A549 (cell line): ENCODE results near the gene CNOT3.

ENCODE experiments used
- BHLHE40 ChIP-seq: IDR thresholded peaks from 2 replicates; pipeline ENCODE4 v1.6.1; 2012; ENCODE audit warnings: low read depth, low read length, inconsistent platforms
- HDAC2 ChIP-seq: fragments of 200-600 bp; sonication (generic); IDR thresholded peaks from 2 replicates; pipeline ENCODE4 v1.6.1; 2016
- POLR2A ChIP-seq: IDR thresholded peaks from 2 replicates; pipeline ENCODE4 v1.6.1; 2012; ENCODE audit warnings: mild to moderate bottlenecking, low read length
- USF2 ChIP-seq: fragments of 450-650 bp; IDR thresholded peaks from 2 replicates; pipeline ENCODE4 v1.6.1; 2014; ENCODE audit warnings: antibody characterized with exemption
- ZFP36 ChIP-seq: fragments of 450-650 bp; IDR thresholded peaks from 2 replicates; pipeline ENCODE4 v1.6.1; 2014; ENCODE audit warnings: borderline replicate concordance; ENCODE audit not compliant: partially characterized antibody
- ZNF302 ChIP-seq: fragments of 250-450 bp; sonication (Bioruptor Pico); IDR thresholded peaks from 2 replicates; pipeline ENCODE4 v1.9.0; 2021; ENCODE audit warnings: inconsistent platforms, mild to moderate bottlenecking, moderate library complexity
- TF ChIP-seq, protein P1 (sequence below): fragments of >200 bp; sonication (Bioruptor Twin); formaldehyde crosslinking; IDR thresholded peaks from 3 replicates; pipeline ENCODE4 v1.5.1; 2016
- TF ChIP-seq, protein P2 (sequence below): fragments of 250-450 bp; sonication (Bioruptor Pico); IDR thresholded peaks from 2 replicates; pipeline ENCODE4 v1.5.0; 2021; ENCODE audit warnings: mild to moderate bottlenecking, moderate library complexity, borderline replicate concordance
- TF ChIP-seq, protein P3 (sequence below): fragments of >200 bp; sonication (Bioruptor Twin); formaldehyde crosslinking; IDR thresholded peaks from 3 replicates; pipeline ENCODE4 v1.6.1; 2016

DNA sequence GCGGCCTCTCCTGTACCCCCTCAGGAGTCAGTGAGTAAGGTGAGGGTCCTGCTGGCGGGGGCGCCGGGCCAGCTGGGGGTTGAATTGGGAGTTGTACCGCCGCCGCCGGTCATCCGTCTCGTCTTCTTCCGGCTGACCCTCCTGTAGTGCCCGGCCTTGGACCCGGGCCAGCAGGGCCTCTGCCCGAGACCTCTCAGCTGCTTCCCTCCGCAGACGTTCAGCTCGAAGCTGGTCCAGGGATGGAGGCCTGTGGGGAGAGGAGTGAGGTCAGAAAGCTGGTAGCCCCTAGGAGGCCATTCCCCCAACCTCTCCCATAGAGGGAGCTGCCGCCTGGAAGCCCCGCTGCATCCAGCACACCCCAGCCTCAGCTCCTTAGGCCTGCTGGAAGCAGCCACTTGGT is 18.1 kb downstream of the CNOT3 start:
- TF ChIP-seq, protein P1, sequence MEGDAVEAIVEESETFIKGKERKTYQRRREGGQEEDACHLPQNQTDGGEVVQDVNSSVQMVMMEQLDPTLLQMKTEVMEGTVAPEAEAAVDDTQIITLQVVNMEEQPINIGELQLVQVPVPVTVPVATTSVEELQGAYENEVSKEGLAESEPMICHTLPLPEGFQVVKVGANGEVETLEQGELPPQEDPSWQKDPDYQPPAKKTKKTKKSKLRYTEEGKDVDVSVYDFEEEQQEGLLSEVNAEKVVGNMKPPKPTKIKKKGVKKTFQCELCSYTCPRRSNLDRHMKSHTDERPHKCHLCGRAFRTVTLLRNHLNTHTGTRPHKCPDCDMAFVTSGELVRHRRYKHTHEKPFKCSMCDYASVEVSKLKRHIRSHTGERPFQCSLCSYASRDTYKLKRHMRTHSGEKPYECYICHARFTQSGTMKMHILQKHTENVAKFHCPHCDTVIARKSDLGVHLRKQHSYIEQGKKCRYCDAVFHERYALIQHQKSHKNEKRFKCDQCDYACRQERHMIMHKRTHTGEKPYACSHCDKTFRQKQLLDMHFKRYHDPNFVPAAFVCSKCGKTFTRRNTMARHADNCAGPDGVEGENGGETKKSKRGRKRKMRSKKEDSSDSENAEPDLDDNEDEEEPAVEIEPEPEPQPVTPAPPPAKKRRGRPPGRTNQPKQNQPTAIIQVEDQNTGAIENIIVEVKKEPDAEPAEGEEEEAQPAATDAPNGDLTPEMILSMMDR, result no peak
- TF ChIP-seq BHLHE40 (no peak), USF2 (no peak), ZFP36 (no peak), HDAC2 (no peak), ZNF302 (CRISPR knock-in tag) (no peak), POLR2A (no peak)
- TF ChIP-seq, protein P2, sequence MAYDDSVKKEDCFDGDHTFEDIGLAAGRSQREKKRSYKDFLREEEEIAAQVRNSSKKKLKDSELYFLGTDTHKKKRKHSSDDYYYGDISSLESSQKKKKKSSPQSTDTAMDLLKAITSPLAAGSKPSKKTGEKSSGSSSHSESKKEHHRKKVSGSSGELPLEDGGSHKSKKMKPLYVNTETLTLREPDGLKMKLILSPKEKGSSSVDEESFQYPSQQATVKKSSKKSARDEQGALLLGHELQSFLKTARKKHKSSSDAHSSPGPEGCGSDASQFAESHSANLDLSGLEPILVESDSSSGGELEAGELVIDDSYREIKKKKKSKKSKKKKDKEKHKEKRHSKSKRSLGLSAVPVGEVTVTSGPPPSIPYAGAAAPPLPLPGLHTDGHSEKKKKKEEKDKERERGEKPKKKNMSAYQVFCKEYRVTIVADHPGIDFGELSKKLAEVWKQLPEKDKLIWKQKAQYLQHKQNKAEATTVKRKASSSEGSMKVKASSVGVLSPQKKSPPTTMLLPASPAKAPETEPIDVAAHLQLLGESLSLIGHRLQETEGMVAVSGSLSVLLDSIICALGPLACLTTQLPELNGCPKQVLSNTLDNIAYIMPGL (CRISPR knock-in tag), result no peak
- TF ChIP-seq, protein P3, sequence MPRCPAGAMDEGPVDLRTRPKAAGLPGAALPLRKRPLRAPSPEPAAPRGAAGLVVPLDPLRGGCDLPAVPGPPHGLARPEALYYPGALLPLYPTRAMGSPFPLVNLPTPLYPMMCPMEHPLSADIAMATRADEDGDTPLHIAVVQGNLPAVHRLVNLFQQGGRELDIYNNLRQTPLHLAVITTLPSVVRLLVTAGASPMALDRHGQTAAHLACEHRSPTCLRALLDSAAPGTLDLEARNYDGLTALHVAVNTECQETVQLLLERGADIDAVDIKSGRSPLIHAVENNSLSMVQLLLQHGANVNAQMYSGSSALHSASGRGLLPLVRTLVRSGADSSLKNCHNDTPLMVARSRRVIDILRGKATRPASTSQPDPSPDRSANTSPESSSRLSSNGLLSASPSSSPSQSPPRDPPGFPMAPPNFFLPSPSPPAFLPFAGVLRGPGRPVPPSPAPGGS, result no peak
